ENCODE results near the gene INPP5K.

Gene INPP5K

GRCh38 chr17:1486802-1487695 lies 29.4 kb downstream of the INPP5K start:
- in situ Hi-C loops (cut with MboI; ENCODE audit: low sequenced_read_pairs): no loop called here

DNA sequence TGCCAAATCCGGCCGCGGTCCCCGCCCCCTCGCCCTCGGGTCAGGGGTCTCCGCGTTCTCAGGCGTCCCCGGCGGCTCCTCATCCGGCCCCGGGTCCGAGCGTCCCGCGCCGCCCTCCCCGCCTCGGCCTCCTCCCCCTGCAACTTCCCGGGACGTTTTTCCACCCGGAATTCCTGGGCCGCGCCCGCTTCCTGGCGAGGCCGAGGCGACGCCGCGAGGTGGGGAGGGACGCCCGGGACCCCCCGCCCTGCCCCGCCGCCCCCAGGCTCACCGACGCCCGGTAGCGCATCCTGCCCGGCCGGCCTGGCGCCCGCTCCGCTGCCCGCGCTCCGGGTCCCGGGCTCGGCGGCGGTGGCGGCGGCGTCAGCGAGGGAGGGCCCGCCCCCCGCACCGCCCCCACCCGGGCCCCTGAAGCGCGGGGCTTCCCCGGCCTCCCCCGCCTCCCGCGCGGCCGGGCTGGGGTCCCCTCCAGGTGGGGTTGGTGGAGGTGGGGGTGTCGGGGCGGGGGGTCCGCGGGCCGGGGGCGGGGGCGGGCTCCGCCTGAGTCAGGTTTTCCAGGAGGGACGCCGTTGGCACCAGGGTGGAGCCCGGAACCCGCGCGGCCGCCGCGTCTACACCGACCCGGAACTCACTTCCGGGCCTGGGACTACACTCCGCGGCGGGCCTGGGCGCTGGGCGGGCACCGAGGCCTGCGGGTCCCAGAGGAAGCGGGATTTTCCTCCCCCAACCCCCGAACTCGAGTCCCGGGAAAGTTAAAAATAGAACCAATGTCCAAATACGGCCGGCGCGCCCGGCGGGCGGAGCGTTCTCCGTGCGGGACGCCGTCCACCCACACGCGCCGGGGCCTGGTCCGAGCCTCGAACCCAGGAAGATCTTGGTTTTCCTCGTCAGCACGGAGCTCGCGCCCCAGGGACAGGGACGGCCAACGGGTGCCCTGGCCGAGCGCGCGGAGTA lies 30.7 kb downstream of the INPP5K start:
- in situ Hi-C loops (cut with MboI; ENCODE audit: low sequenced_read_pairs): no loop called here

DNA sequence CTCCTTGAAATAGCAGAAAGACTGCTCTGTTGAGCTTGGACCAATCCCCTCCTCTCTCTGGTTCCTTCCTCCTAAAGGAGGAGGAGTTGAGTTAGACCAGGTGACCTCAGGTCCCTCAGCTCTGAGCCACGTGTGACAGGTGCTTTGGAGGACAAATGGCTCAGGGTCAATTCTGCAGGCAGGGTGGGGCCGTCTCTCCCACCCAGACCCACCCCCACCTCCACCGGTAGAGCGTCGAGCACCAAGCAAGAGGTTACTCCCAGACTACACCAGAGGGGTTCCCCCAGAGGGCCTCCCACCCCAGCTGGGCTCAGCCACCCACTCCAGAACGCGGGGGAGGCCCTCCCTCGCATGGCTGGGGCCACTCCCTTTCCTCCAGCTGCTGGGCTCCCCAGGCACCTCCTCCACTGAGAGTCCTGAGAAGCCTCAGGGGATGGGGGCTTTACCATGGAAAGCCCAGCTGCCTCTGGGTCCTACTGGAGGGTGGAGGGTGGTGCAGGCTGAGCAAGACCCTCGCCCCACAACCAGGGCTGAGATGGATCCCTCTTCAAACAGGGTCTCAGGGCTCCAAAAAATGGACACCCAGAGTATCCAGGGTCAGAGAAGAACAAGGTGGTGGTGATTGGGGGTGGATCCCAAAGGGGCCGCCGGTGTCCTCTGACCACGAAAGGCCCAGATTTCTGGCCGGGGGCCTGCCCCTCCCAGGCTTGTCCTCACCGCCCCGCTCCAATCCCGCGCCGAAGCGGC lies 31.6 kb downstream of the INPP5K start:
- in situ Hi-C loops (cut with MboI; ENCODE audit: low sequenced_read_pairs): no loop called here

DNA sequence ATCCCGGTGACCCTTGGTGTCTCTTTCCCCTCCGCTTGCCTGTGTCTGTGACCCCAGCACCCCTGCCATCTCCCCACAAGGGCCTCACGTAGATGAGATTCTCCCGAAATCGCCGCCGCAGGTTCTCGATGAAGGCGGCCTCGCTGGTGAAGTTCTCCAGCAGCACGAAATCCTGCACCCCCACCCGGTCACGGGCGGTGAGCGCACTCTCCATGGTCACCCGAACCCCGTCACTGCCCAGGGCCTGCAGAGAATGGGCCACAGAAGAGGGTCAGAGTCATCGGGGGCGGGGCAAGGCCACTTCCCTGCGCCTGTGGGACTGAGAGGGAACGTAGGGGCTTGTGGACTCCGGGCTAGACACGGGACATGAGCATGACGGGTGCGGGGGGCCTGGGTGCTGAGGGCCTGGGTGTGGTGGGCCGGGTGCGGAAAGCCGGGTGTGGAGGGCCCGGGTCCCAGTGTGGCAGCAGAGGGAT lies 32.3 kb downstream of the INPP5K start:
- in situ Hi-C loops (cut with MboI; ENCODE audit: low sequenced_read_pairs): no loop called here

DNA sequence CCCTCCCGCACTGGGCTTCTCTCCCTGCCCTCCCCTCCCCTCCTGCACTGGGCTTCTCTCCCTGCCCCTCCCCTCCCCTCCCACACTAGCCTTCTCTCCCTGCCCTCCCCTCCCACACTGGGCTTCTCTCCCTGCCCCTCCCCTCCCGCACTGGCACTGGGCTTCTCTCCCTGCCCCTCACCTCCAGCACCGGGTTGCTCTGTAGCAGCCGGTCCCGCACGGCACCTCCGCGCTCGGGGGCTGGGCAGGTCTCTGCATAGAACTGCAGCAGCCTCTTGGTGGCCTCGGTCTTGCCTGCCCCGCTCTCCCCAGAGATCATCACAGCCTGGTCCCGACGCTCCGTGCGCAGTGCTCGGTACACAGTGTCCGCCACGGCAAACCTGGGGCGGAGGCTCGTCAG lies 33.7 kb downstream of the INPP5K start:
- in situ Hi-C loops (cut with MboI; ENCODE audit: low sequenced_read_pairs): no loop called here

DNA sequence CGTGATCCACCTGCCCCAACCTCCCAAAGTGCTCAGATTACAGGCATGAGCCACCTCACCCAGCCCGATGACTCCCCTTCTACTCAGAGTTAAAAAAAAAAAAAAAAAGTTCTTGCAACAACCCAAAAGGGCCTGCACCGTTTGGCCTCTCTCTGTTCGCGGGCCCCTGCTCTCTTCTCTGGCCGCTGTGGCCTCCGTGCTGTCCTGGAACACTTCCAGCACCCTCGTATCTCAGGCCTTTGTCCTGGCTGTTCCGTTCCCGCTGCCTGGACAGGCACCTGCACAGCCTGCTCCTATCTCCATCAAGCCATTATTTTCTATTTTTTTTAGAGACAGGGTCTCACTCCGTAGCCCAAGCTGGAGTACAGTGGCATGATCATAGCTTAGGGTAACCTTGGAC lies 34.7 kb downstream of the INPP5K start:
- in situ Hi-C loops (cut with MboI; ENCODE audit: low sequenced_read_pairs): no loop called here

- in situ Hi-C loops (cut with MboI; ENCODE audit: low sequenced_read_pairs): no loop called here
Observed at GRCh38 chr17:1480747-1481465, 35.5 kb downstream of the INPP5K start.

GRCh38 chr17:1478418-1478817 lies 38.0 kb downstream of the INPP5K start:
- in situ Hi-C loops (cut with MboI; ENCODE audit: low sequenced_read_pairs): no loop called here

- in situ Hi-C loops (cut with MboI; ENCODE audit: low sequenced_read_pairs): no loop called here
Observed at GRCh38 chr17:1475321-1475854, 41.0 kb downstream of the INPP5K start.

DNA sequence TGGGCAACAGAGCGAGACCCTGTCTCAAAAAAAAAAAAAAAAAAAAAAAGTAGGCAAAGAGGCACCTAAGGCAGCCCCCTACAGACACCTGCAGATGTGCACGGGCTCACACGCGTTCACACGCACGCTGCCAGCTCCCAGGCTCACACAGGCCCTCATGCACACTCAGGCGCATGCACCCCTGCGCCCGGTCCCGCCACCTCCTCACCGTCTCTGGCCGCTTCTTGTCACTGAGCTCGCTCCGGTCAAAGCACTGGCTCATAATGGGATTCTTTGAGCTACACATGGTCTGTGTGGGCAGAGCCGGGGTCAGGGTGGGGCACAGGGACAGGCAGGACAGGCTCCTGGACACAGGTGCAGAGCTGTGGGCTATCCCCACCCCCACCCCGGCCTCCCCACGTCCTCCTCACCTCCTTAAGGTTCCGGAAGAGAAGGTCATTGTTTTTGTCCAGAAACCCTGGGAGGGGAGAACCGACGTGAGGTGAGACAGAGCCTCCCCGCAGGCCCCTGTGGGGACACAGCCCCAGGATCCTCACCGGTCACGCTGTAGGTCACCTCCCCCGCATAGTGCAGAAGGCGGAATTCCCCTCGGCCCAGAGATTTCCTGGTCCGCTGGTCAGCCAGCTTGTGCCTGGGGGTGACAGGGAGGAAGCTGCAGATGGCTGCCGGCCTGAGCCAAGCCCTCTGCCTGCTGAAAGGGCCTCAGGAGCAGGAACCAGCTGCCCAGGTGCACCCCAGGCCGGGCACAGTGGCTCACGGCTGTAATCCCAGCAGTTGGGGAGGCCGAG lies 41.8 kb downstream of the INPP5K start:
- in situ Hi-C loops (cut with MboI; ENCODE audit: low sequenced_read_pairs): no loop called here

DNA sequence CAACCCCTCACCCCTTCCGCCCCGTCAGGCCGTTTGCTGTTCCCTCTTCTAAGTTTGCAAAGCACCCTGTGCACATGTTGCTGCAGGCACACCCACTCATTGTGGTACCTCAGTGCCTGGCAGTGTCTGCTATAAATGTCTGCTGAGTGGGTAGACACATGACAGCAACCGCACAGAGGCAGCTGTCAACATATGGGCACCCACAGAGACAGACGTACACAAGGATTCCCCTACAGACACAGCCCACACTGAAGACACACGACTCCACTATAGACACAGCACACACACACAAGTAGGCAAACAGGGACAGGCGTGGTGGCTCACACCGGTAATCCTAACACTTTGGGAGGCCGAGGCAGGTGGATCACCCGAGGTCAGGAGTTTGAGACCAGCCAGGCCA lies 42.6 kb downstream of the INPP5K start:
- in situ Hi-C loops (cut with MboI; ENCODE audit: low sequenced_read_pairs): no loop called here

GRCh38 chr17:1473170-1473569 lies 43.2 kb downstream of the INPP5K start:
- in situ Hi-C loops (cut with MboI; ENCODE audit: low sequenced_read_pairs): no loop called here

GRCh38 chr17:1471911-1472821 lies 44.2 kb downstream of the INPP5K start:
- in situ Hi-C loops (cut with MboI; ENCODE audit: low sequenced_read_pairs): no loop called here

GRCh38 chr17:1471490-1471889 lies 44.9 kb downstream of the INPP5K start:
- in situ Hi-C loops (cut with MboI; ENCODE audit: low sequenced_read_pairs): no loop called here

DNA sequence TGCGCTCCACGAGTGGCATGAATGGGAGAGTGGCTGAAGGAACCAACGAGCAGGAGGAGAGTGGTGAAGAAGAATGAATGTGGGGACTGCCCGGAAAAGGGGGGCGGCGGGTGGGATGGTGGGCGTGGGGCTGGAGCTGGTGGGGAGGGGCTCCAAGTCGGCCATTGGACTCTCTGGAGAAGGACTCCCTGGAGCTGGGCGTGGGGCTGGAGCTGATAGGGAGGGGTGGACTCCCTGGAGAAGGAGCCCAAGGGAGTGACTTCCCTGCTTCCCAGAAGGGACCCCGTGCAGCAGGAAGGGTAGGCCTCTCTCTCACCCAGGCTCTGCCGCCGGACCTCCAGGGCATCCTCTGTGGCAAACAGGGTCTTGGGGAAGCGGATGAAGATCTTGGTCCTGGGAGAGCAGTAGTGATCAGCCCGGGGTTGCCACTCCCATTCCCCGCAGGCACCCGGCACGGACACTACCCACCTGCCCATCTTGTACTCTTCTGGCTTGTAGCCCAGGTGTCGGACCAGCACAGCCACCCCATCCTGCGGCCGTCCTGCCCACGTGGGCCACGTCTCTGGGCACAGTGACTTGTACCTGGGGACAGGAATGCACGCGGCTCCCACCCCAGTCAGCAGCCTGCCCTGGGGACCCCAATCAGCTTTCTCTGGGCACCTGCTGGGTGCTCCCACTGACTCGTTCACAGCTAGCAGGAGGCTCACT lies 45.5 kb downstream of the INPP5K start:
- in situ Hi-C loops (cut with MboI; ENCODE audit: low sequenced_read_pairs): no loop called here

DNA sequence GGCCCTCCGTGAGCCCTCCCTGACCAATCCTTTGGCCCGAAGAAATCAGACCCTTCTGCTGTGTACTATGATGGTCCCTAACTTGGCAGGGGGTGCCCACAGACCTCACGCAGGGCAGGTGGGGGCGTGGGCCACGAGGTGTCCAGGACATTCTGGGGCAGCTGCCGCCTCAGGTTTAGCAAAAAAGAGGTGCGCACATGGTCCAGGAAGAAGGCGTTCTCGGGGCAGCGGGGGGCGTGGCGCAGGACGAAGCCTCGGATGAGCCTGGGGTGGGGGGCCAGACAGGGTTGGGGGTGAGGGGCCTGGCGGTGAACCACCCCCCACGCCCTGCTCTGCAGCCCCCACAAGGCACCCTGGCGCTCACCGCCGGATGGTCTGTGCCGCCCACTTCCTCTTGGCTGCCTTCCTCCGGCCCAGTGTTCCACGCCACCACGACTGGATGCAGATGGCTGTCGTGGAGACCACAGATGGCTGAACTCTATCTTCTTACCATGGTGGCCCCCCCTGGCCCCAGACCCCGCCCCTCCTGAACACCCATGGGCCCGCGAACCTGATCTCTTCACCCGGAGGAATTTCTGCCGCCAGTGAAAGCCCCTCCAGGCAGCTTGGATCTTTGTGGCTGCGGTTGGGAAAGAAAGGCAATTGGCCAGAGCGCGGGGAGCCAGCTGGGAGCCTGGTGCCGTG lies 46.2 kb downstream of the INPP5K start:
- in situ Hi-C loops (cut with MboI; ENCODE audit: low sequenced_read_pairs): no loop called here

Measured in HL-60/S4 treated with retinoic acid at 250 ng/mL for 4 days and 3 days (cell line).